H1 (cell line): Measurements from ENCODE around the gene CC2D2A. TPM values are rescaled to one million over a fixed set of nuclear protein-coding genes. Genes with fewer than 3 reads are reported as not detected.

Experiments used
- CTCF ChIA-PET: fragments of 300-600 bp; sonication (Branson Sonifier 250); formaldehyde crosslinking; loops from one replicate; lab custom pipeline; 2021; ENCODE audit not compliant: partially characterized antibody; lab: Charles Lee
- POLR2A ChIA-PET: fragments of 300-600 bp; sonication (Branson Sonifier 250); formaldehyde crosslinking; loops from one replicate; lab custom pipeline; 2021; ENCODE audit warnings: inconsistent platforms; ENCODE audit not compliant: partially characterized antibody; lab: Charles Lee
- DNase-seq, 2 experiments: peaks; one replicate each; pipeline versions ENCODE4 v3.0.0 to v3.0.0-alpha.2; 2010 to 2022; ENCODE audit warnings: low spot score in 2 of 2, low read depth in 1 of 2, mixed read lengths in 1 of 2
- FAIRE-seq: peaks from 2 replicates; lab custom pipeline; 2011; peaks lifted over from hg19 to GRCh38; lab: Jason Lieb, UNC
- H2AFZ ChIP-seq: 2 replicates; pipeline ENCODE4 v1.8.1; 2012; ENCODE audit warnings: low read length, inconsistent platforms
- H2AK5ac ChIP-seq: 2 replicates; pipeline ENCODE4 v1.6.1; 2013; ENCODE audit warnings: low read depth, low read length
- H2BK120ac ChIP-seq: replicated peaks from 2 replicates; pipeline ENCODE3; 2013; ENCODE audit warnings: low read depth, low read length, inconsistent platforms
- H2BK12ac ChIP-seq: 2 replicates; pipeline ENCODE4 v1.6.1; 2013; ENCODE audit warnings: low read depth, low read length
- H2BK15ac ChIP-seq: 2 replicates; pipeline ENCODE4 v1.6.1; 2013; ENCODE audit warnings: low read length
- H2BK20ac ChIP-seq: 2 replicates; pipeline ENCODE4 v1.6.1; 2013; ENCODE audit warnings: low read length
- H2BK5ac ChIP-seq: 2 replicates; pipeline ENCODE4 v1.6.1; 2013; ENCODE audit warnings: low read depth, low read length
- H3K14ac ChIP-seq: 2 replicates; pipeline ENCODE4 v1.6.1; 2013; ENCODE audit warnings: inconsistent platforms; ENCODE audit not compliant: insufficient read length
- H3K18ac ChIP-seq: 2 replicates; pipeline ENCODE4 v1.6.1; 2013; ENCODE audit warnings: low read length; ENCODE audit errors: extremely low read depth
- H3K23ac ChIP-seq: 2 replicates; pipeline ENCODE4 v1.6.1; 2013; ENCODE audit warnings: inconsistent platforms; ENCODE audit not compliant: insufficient read length
- H3K23me2 ChIP-seq: 2 replicates; pipeline ENCODE4 v1.6.1; 2013; ENCODE audit warnings: low read depth, low read length
- H3K27ac ChIP-seq: 2 replicates; pipeline ENCODE4 v1.6.1; 2011; ENCODE audit warnings: low read depth, low read length, inconsistent platforms
- H3K27me3 ChIP-seq, 4 experiments: replicated peaks in 1 of 4; 1 replicate in 1 of 4; 2 replicates in 3 of 4; pipeline versions ENCODE4 v1.6.1 to v1.8.1; 2011 to 2013; ENCODE audit warnings: low read length in 3 of 4, mild to moderate bottlenecking in 3 of 4, inconsistent platforms in 2 of 4, mixed read lengths in 2 of 4, moderate library complexity in 1 of 4; ENCODE audit not compliant: control insufficient read depth in 3 of 4, insufficient read depth in 3 of 4; ENCODE audit errors: extremely low read depth in 1 of 4
- H3K36me3 ChIP-seq, 4 experiments: 2 replicates each; pipeline versions ENCODE4 v1.6.1 to v1.8.1; 2011 to 2013; ENCODE audit warnings: mild to moderate bottlenecking in 4 of 4, low read length in 3 of 4, moderate library complexity in 2 of 4, control low read depth in 1 of 4, inconsistent platforms in 1 of 4; ENCODE audit not compliant: insufficient read depth in 4 of 4, control insufficient read depth in 2 of 4
- H3K4ac ChIP-seq: replicated peaks from 2 replicates; pipeline ENCODE3; 2013; ENCODE audit warnings: low read length, low read depth, mixed read lengths, inconsistent platforms; ENCODE audit not compliant: insufficient read length
- H3K4me1 ChIP-seq, 4 experiments: replicated peaks in 1 of 4; 1 replicate in 1 of 4; 2 replicates in 3 of 4; pipeline versions ENCODE4 v1.6.1 to v1.8.1; 2011 to 2013; ENCODE audit warnings: low read length in 3 of 4, inconsistent platforms in 2 of 4, mixed read lengths in 1 of 4; ENCODE audit not compliant: insufficient read depth in 4 of 4, control insufficient read depth in 3 of 4
- H3K4me2 ChIP-seq, 2 experiments: 2 replicates each; pipeline versions ENCODE4 v1.6.1 to v1.8.1; 2011 to 2013; ENCODE audit warnings: low read depth in 2 of 2, low read length in 2 of 2, control low read depth in 1 of 2, inconsistent platforms in 1 of 2, mild to moderate bottlenecking in 1 of 2; ENCODE audit not compliant: insufficient read depth in 1 of 2
- H3K4me3 ChIP-seq, 4 experiments: fragments of 200-600, 300-600 bp in 1 of 4; sonication (generic), shearing (Covaris generic), sonication (Bioruptor Twin) in 1 of 4; 2 replicates each; pipeline versions ENCODE4 v1.5.1 to v1.8.1; 2011 to 2016; ENCODE audit warnings: low read length in 4 of 4, low read depth in 3 of 4, control low read depth in 2 of 4, inconsistent platforms in 2 of 4, mild to moderate bottlenecking in 2 of 4, mixed read lengths in 1 of 4, moderate library complexity in 1 of 4; ENCODE audit not compliant: insufficient read depth in 2 of 4; ENCODE audit errors: extremely low read depth in 1 of 4
- H3K56ac ChIP-seq: replicated peaks from 2 replicates; pipeline ENCODE3; 2013; ENCODE audit warnings: low read depth, mild to moderate bottlenecking, mixed read lengths, low read length, inconsistent platforms; ENCODE audit not compliant: insufficient read length
- H3K79me1 ChIP-seq: 2 replicates; pipeline ENCODE4 v1.6.1; 2013; ENCODE audit warnings: low read depth, low read length, control low read depth
- H3K79me2 ChIP-seq, 2 experiments: 2 replicates each; pipeline versions ENCODE4 v1.6.1 to v1.8.1; 2012 to 2013; ENCODE audit warnings: low read length in 2 of 2, mild to moderate bottlenecking in 2 of 2, inconsistent platforms in 1 of 2; ENCODE audit not compliant: insufficient read depth in 2 of 2, control insufficient read depth in 1 of 2
- H3K9ac ChIP-seq, 4 experiments: replicated peaks in 1 of 4; 1 replicate in 1 of 4; 2 replicates in 3 of 4; pipeline versions ENCODE4 v1.6.1 to v1.8.1; 2011 to 2013; ENCODE audit warnings: low read depth in 3 of 4, low read length in 3 of 4, control low read depth in 2 of 4, mild to moderate bottlenecking in 2 of 4, moderate library complexity in 2 of 4, inconsistent platforms in 1 of 4; ENCODE audit errors: extremely low read depth in 1 of 4
- H3K9me3 ChIP-seq, 2 experiments: 2 replicates each; pipeline versions ENCODE4 v1.6.1 to v1.8.1; 2012 to 2013; ENCODE audit warnings: mild to moderate bottlenecking in 2 of 2, moderate library complexity in 2 of 2, control low read depth in 1 of 2, inconsistent platforms in 1 of 2, low read depth in 1 of 2, low read length in 1 of 2, mixed read lengths in 1 of 2; ENCODE audit not compliant: insufficient read depth in 2 of 2
- H4K20me1 ChIP-seq, 2 experiments: replicated peaks in 1 of 2; 2 replicates each; pipeline versions ENCODE3 to v1.8.1; 2011 to 2013; ENCODE audit warnings: inconsistent platforms in 2 of 2, low read length in 2 of 2, mild to moderate bottlenecking in 1 of 2; ENCODE audit not compliant: insufficient read depth in 2 of 2, control insufficient read depth in 1 of 2
- H4K5ac ChIP-seq: 2 replicates; pipeline ENCODE4 v1.6.1; 2013; ENCODE audit warnings: low read length, low read depth, mixed read lengths, inconsistent platforms; ENCODE audit not compliant: insufficient read length
- H4K8ac ChIP-seq: 2 replicates; pipeline ENCODE4 v1.8.0; 2013; ENCODE audit warnings: mild to moderate bottlenecking, moderate library complexity, low read length, inconsistent platforms; ENCODE audit not compliant: insufficient read depth; ENCODE audit errors: extremely low read depth
- H4K91ac ChIP-seq: replicated peaks from 2 replicates; pipeline ENCODE3; 2013; ENCODE audit warnings: low read length, mixed read lengths, inconsistent platforms; ENCODE audit not compliant: insufficient read length
- EZH2 ChIP-seq: fragments of 200-600 bp; sonication (generic); IDR thresholded peaks from 2 replicates; pipeline ENCODE4 v1.7.1; 2012; ENCODE audit warnings: low read depth, mild to moderate bottlenecking, moderate library complexity, low read length, inconsistent platforms; ENCODE audit not compliant: severe bottlenecking
- SIX5 ChIP-seq: IDR thresholded peaks from 2 replicates; pipeline ENCODE4 v1.6.1; 2011; ENCODE audit warnings: mild to moderate bottlenecking, low read depth, low read length
- WGBS, 2 experiments: shearing (Covaris generic) in 1 of 2; methylation state at CpG; one replicate each; pipeline versions ENCODE4 v1.1.6 to v1.1.7; 2013 to 2015; ENCODE audit warnings: low lambda C conversion rate in 2 of 2, mixed read lengths in 2 of 2, inconsistent platforms in 1 of 2, low coverage in 1 of 2, missing lambda C conversion rate in 1 of 2; ENCODE audit not compliant: insufficient replicate concordance in 2 of 2, insufficient coverage in 1 of 2, insufficient read length in 1 of 2; ENCODE audit errors: extremely low coverage in 1 of 2, missing lambda C conversion rate in 1 of 2; 5-methylcytosine and 5-hydroxymethylcytosine counted together
- polyA plus RNA-seq, 7 experiments: library from polyadenylated mRNA; depleted of rRNA in 3 of 7; stranded (reverse) in 5 of 7; unstranded in 2 of 7; fragments of >200 nt in 5 of 7; fragments of 200-250 nt in 2 of 7; gene quantifications; 1 replicate in 5 of 7; 2 replicates in 1 of 7; 4 replicates in 1 of 7; pipeline versions ENCODE4 v1.2.1 to v1.2.3, GENCODE V29; 2011 to 2013; ENCODE audit warnings: missing spikeins in 2 of 7, mixed read lengths in 2 of 7
- total RNA-seq: library from RNA; stranded (reverse); fragmentation: NEBNext Ultra II Directional; extraction: Animal tissue kit (Norgen Biotek cat#: 25700); gene quantifications from 2 replicates; pipeline ENCODE4 v1.2.1, GENCODE V29; 2021

Gene CC2D2A
- total and polyA plus RNA-seq, 2 of the 8 experiments (the other 6 are each of a cell fraction or from before 2014, with no cell fraction given), result 11.0 to 12.2 TPM

GRCh38 chr4:15557786-15558550 is 88.3 kb downstream of the CC2D2A start:
- no peaks in the 10 kb centered on the region for H3K79me2 ChIP-seq
- H3K9me3 ChIP-seq, result no peaks in the 10 kb centered on the region
- no peaks in the 10 kb centered on the region for H3K79me1 ChIP-seq
- H2BK15ac ChIP-seq, result no peak overlapping the region
- WGBS, 2 experiments, result 88% methylated on average over 2 of the region's 2 CpGs; no CpG with 5 or more reads in 1 of the 2 experiments
- H3K23ac ChIP-seq, result no peak overlapping the region
- H2BK20ac ChIP-seq, result no peak overlapping the region
- peaks cover 0 to 2% of the 10 kb centered on the region in 2 experiments for H4K20me1 ChIP-seq
- H2BK120ac ChIP-seq, result no peak overlapping the region
- no peak overlapping the region for H4K5ac ChIP-seq
- TF ChIP-seq SIX5 (no peak), EZH2 (no peak)
- POLR2A ChIA-PET, result no interaction called here
- H3K27me3 ChIP-seq, result no peaks in the 10 kb centered on the region
- no peaks in the 10 kb centered on the region for H3K23me2 ChIP-seq
- CTCF ChIA-PET, result no interaction called here
- peaks cover 0 to 3% (median 0%) of the 10 kb centered on the region in 4 experiments; a peak in 2 of 8 replicates for H3K36me3 ChIP-seq
- no peak overlapping the region for H3K27ac ChIP-seq
- no peak overlapping the region for H3K9ac ChIP-seq
- H3K4me2 ChIP-seq, result no peak overlapping the region
- H4K91ac ChIP-seq, result no peak overlapping the region
- no peak overlapping the region for H3K56ac ChIP-seq
- no peak overlapping the region for H3K4me3 ChIP-seq
- no peak overlapping the region; the same call in 1 of the 2 replicates for H4K8ac ChIP-seq
- FAIRE-seq (no peak), DNase-seq (no peak)
- no peak overlapping the region for H2AK5ac ChIP-seq
- no peak overlapping the region for H2BK12ac ChIP-seq
- H3K14ac ChIP-seq, result no peak overlapping the region
- H2AFZ ChIP-seq, result no peak overlapping the region
- no peak overlapping the region for H3K18ac ChIP-seq
- no peak overlapping the region for H3K4ac ChIP-seq
- no peak overlapping the region for H2BK5ac ChIP-seq
- H3K4me1 ChIP-seq, result no peaks in the 10 kb centered on the region; a peak in 1 of 7 replicates
